Central memory CD8-positive, alpha-beta T cell (primary cell): ENCODE results near the gene MAP3K13.
"Not testable (repeated sequence)": the region's sequence is repeated elsewhere in the genome, so short reads cannot be mapped to it uniquely, and the experiment has no call there.

Experiments used
- ATAC-seq: fragments of 150-1000 bp; cut with Tn5 transposase; replicated peaks from 2 replicates; pipeline ENCODE4 v1.10.0; 2022; ENCODE audit warnings: mild to moderate bottlenecking, moderate FRiP score, moderate number of reproducible peaks; ENCODE audit not compliant: poor library complexity, severe bottlenecking; ENCODE audit errors: extremely low read depth
- DNase-seq, 2 donors: peaks; one replicate each; pipeline ENCODE4 v3.0.0; 2021; ENCODE audit warnings: low spot score in 2 of 2
- H3K27ac Mint-ChIP-seq: one replicate; pipeline ENCODE4 v1.8.0; 2022; ENCODE audit warnings: low read depth, mild to moderate bottlenecking, moderate library complexity, mixed read lengths
- H3K27me3 Mint-ChIP-seq: one replicate; pipeline ENCODE4 v1.8.0; 2022; ENCODE audit warnings: mixed read lengths
- H3K36me3 Mint-ChIP-seq: one replicate; pipeline ENCODE4 v1.8.0; 2022; ENCODE audit warnings: mild to moderate bottlenecking, moderate library complexity, mixed read lengths; ENCODE audit not compliant: insufficient read depth
- H3K4me1 Mint-ChIP-seq: one replicate; pipeline ENCODE4 v1.8.0; 2022; ENCODE audit warnings: mixed read lengths
- H3K4me3 Mint-ChIP-seq: one replicate; pipeline ENCODE4 v1.8.0; 2022; ENCODE audit warnings: mild to moderate bottlenecking, moderate library complexity, mixed read lengths
- H3K9me3 Mint-ChIP-seq: one replicate; pipeline ENCODE4 v1.8.0; 2022; ENCODE audit warnings: mixed read lengths

MAP3K13 gene

GRCh38 chr3:185451432-185451831 is 88.5 kb downstream of the MAP3K13 start:
- not testable (repeated sequence) for H3K4me1 Mint-ChIP-seq, H3K9me3 Mint-ChIP-seq, H3K36me3 Mint-ChIP-seq, H3K27me3 Mint-ChIP-seq, H3K4me3 Mint-ChIP-seq, ATAC-seq, DNase-seq
- peak overlapping the region; percentile 44 for H3K27ac Mint-ChIP-seq

- no peaks in the 10 kb centered on the region for H3K4me1 Mint-ChIP-seq
- no peak for DNase-seq
- ATAC-seq: no peak
- H3K36me3 Mint-ChIP-seq: no peaks in the 10 kb centered on the region
- H3K9me3 Mint-ChIP-seq: no peaks in the 10 kb centered on the region
- no peak overlapping the region for H3K4me3 Mint-ChIP-seq
- no peaks in the 10 kb centered on the region for H3K27me3 Mint-ChIP-seq
- no peak overlapping the region for H3K27ac Mint-ChIP-seq
Observed at GRCh38 chr3:185457376-185457775, 94.4 kb downstream of the MAP3K13 start.

GRCh38 chr3:185460309-185460708 is 97.4 kb downstream of the MAP3K13 start:
- no peak overlapping the region for H3K27ac Mint-ChIP-seq
- DNase-seq (no peak), ATAC-seq (no peak)
- no peak overlapping the region for H3K4me3 Mint-ChIP-seq
- H3K27me3 Mint-ChIP-seq: no peaks in the 10 kb centered on the region
- H3K36me3 Mint-ChIP-seq: no peaks in the 10 kb centered on the region
- H3K9me3 Mint-ChIP-seq: no peaks in the 10 kb centered on the region
- H3K4me1 Mint-ChIP-seq: no peaks in the 10 kb centered on the region

- Mint-ChIP-seq H3K27ac (no peak overlapping the region), H3K36me3 (no peaks in the 10 kb centered on the region), H3K4me1 (no peaks in the 10 kb centered on the region), H3K4me3 (no peak overlapping the region), H3K27me3 (no peaks in the 10 kb centered on the region), H3K9me3 (no peaks in the 10 kb centered on the region)
- ATAC-seq (no peak), DNase-seq (no peak)
Observed at GRCh38 chr3:185460719-185461350, 97.9 kb downstream of the MAP3K13 start.

GRCh38 chr3:185465471-185465870 is 102.5 kb downstream of the MAP3K13 start:
- ATAC-seq (no peak), DNase-seq (no peak)
- no peaks in the 10 kb centered on the region for H3K27me3 Mint-ChIP-seq
- H3K4me1 Mint-ChIP-seq: no peaks in the 10 kb centered on the region
- no peak overlapping the region for H3K4me3 Mint-ChIP-seq
- no peaks in the 10 kb centered on the region for H3K9me3 Mint-ChIP-seq
- no peak overlapping the region for H3K27ac Mint-ChIP-seq
- no peaks in the 10 kb centered on the region for H3K36me3 Mint-ChIP-seq

GRCh38 chr3:185466123-185466522 is 103.2 kb downstream of the MAP3K13 start:
- H3K27me3 Mint-ChIP-seq: not testable (repeated sequence)

GRCh38 chr3:185469542-185469941 is 106.6 kb downstream of the MAP3K13 start:
- H3K27ac Mint-ChIP-seq: no peak overlapping the region
- DNase-seq: no peak
- no peaks in the 10 kb centered on the region for H3K27me3 Mint-ChIP-seq
- no peaks in the 10 kb centered on the region for H3K4me1 Mint-ChIP-seq
- no peak for ATAC-seq
- H3K36me3 Mint-ChIP-seq: peaks cover 1% of the 10 kb centered on the region
- no peaks in the 10 kb centered on the region for H3K9me3 Mint-ChIP-seq
- no peak overlapping the region for H3K4me3 Mint-ChIP-seq

More at GRCh38 chr3:185466123-185466522, 103.2 kb downstream of the MAP3K13 start:
- DNase-seq, H3K9me3 Mint-ChIP-seq, ATAC-seq, H3K4me1 Mint-ChIP-seq, H3K36me3 Mint-ChIP-seq, H3K4me3 Mint-ChIP-seq, H3K27ac Mint-ChIP-seq: not testable (repeated sequence)

- Mint-ChIP-seq H3K9me3 (no peaks in the 10 kb centered on the region), H3K4me3 (no peak overlapping the region), H3K36me3 (peaks cover 1% of the 10 kb centered on the region), H3K4me1 (no peaks in the 10 kb centered on the region), H3K27ac (no peak overlapping the region), H3K27me3 (no peaks in the 10 kb centered on the region)
- ATAC-seq (no peak), DNase-seq (no peak)
Observed at GRCh38 chr3:185470323-185470722, 107.4 kb downstream of the MAP3K13 start.

- no peak overlapping the region for H3K4me3 Mint-ChIP-seq
- DNase-seq (no peak), ATAC-seq (no peak)
- no peak overlapping the region for H3K27ac Mint-ChIP-seq
- H3K36me3 Mint-ChIP-seq: peaks cover 1% of the 10 kb centered on the region
- no peaks in the 10 kb centered on the region for H3K27me3 Mint-ChIP-seq
- H3K4me1 Mint-ChIP-seq: no peaks in the 10 kb centered on the region
- no peaks in the 10 kb centered on the region for H3K9me3 Mint-ChIP-seq
Observed at GRCh38 chr3:185473290-185473815, 110.4 kb downstream of the MAP3K13 start.

- not testable (repeated sequence) for H3K4me3 Mint-ChIP-seq, H3K27me3 Mint-ChIP-seq, H3K27ac Mint-ChIP-seq, DNase-seq, H3K4me1 Mint-ChIP-seq, H3K36me3 Mint-ChIP-seq, ATAC-seq, H3K9me3 Mint-ChIP-seq
Observed at GRCh38 chr3:185474922-185475321, 112.0 kb downstream of the MAP3K13 start.

GRCh38 chr3:185477316-185477715 is 114.4 kb downstream of the MAP3K13 start:
- no peaks in the 10 kb centered on the region for H3K9me3 Mint-ChIP-seq
- H3K4me1 Mint-ChIP-seq: peaks cover under 1% of the 10 kb centered on the region
- H3K27me3 Mint-ChIP-seq: no peaks in the 10 kb centered on the region
- ATAC-seq (no peak), DNase-seq (no peak)
- H3K4me3 Mint-ChIP-seq: no peak overlapping the region
- no peak overlapping the region for H3K27ac Mint-ChIP-seq
- H3K36me3 Mint-ChIP-seq: peaks cover 5% of the 10 kb centered on the region

GRCh38 chr3:185479373-185479945 is 116.5 kb downstream of the MAP3K13 start:
- DNase-seq: no peak
- H3K36me3 Mint-ChIP-seq: peaks cover 4% of the 10 kb centered on the region
- H3K4me3 Mint-ChIP-seq: no peak overlapping the region
- no peaks in the 10 kb centered on the region for H3K9me3 Mint-ChIP-seq
- no peak for ATAC-seq
- H3K27ac Mint-ChIP-seq: no peak overlapping the region
- H3K4me1 Mint-ChIP-seq: peaks cover 12% of the 10 kb centered on the region
- H3K27me3 Mint-ChIP-seq: no peaks in the 10 kb centered on the region

GRCh38 chr3:185484296-185484695 is 121.4 kb downstream of the MAP3K13 start:
- Mint-ChIP-seq H3K27ac (no peak overlapping the region), H3K4me1 (peaks cover 12% of the 10 kb centered on the region), H3K4me3 (no peak overlapping the region), H3K36me3 (peaks cover 9% of the 10 kb centered on the region), H3K9me3 (no peaks in the 10 kb centered on the region), H3K27me3 (no peaks in the 10 kb centered on the region)
- DNase-seq (no peak), ATAC-seq (no peak)
